Subcutaneous abdominal adipose tissue (tissue), 5 donors: Measurements from ENCODE around the gene GOSR2.

Source experiments
- H3K27ac ChIP-seq: one replicate; pipeline ENCODE4 v1.7.0; 2013; ENCODE audit warnings: low read depth, mild to moderate bottlenecking, inconsistent platforms, low read length, moderate library complexity
- H3K27me3 ChIP-seq, 5 donors: one replicate each; pipeline ENCODE4 v1.7.0; 2013; ENCODE audit warnings: low read length in 5 of 5, inconsistent platforms in 1 of 5; ENCODE audit not compliant: control insufficient read depth in 5 of 5, insufficient read depth in 4 of 5
- H3K36me3 ChIP-seq, 5 donors: one replicate each; pipeline ENCODE4 v1.7.0; 2013; ENCODE audit warnings: low read length in 5 of 5; ENCODE audit not compliant: control insufficient read depth in 5 of 5, insufficient read depth in 5 of 5
- H3K4me1 ChIP-seq, 5 donors: one replicate each; pipeline ENCODE4 v1.7.0; 2013; ENCODE audit warnings: low read length in 5 of 5, mild to moderate bottlenecking in 3 of 5, moderate library complexity in 1 of 5; ENCODE audit not compliant: control insufficient read depth in 5 of 5, insufficient read depth in 5 of 5
- H3K4me3 ChIP-seq, 5 donors: one replicate each; pipeline ENCODE4 v1.7.0; 2013; ENCODE audit warnings: low read length in 5 of 5, low read depth in 1 of 5
- H3K9ac ChIP-seq, 5 donors: one replicate each; pipeline ENCODE4 v1.7.0; 2013; ENCODE audit warnings: low read length in 5 of 5, mild to moderate bottlenecking in 4 of 5, moderate library complexity in 3 of 5
- H3K9me3 ChIP-seq, 5 donors: one replicate each; pipeline ENCODE4 v1.7.0; 2013; ENCODE audit warnings: low read length in 5 of 5; ENCODE audit not compliant: control insufficient read depth in 5 of 5
- donor health status: healthy.
- donor health status: healthy.
- donor health status: healthy.
- donor health status: healthy.
- donor health status: healthy.

Gene GOSR2

GRCh38 chr17:46942441-46943217 lies 19.7 kb downstream of the GOSR2 start:
- peak overlapping the region in 1 of 5 donors; percentile 8 for H3K9ac ChIP-seq
- H3K27ac ChIP-seq, result no peak overlapping the region
- H3K36me3 ChIP-seq, result peaks cover 4 to 37% (median 32%) of the 10 kb centered on the region in 5 donors
- H3K9me3 ChIP-seq, result no peaks in the 10 kb centered on the region
- H3K4me1 ChIP-seq, result peaks cover 3 to 22% (median 18%) of the 10 kb centered on the region in 5 donors
- H3K4me3 ChIP-seq, result no peak overlapping the region
- peaks cover 0 to 7% (median 0%) of the 10 kb centered on the region in 5 donors for H3K27me3 ChIP-seq

GRCh38 chr17:46943218-46943500 lies 20.2 kb downstream of the GOSR2 start:
- H3K36me3 ChIP-seq, result peaks cover 4 to 32% (median 30%) of the 10 kb centered on the region in 5 donors
- no peak overlapping the region for H3K27ac ChIP-seq
- H3K9ac ChIP-seq, result no peak overlapping the region
- no peak overlapping the region for H3K4me3 ChIP-seq
- peaks cover 3 to 22% (median 18%) of the 10 kb centered on the region in 5 donors for H3K4me1 ChIP-seq
- no peaks in the 10 kb centered on the region for H3K9me3 ChIP-seq
- H3K27me3 ChIP-seq, result peaks cover 0 to 7% (median 0%) of the 10 kb centered on the region in 5 donors

- Histone ChIP-seq H3K4me1 (peaks cover 3 to 22% (median 18%) of the 10 kb centered on the region in 5 donors), H3K27ac (no peak overlapping the region), H3K9me3 (no peaks in the 10 kb centered on the region), H3K36me3 (peaks cover 4 to 27% (median 25%) of the 10 kb centered on the region in 5 donors), H3K27me3 (peaks cover 0 to 7% (median under 1%) of the 10 kb centered on the region in 5 donors), H3K4me3 (no peak overlapping the region), H3K9ac (peak overlapping the region in 1 of 5 donors; percentile 31)
These were observed 20.8 kb downstream of the GOSR2 start for GRCh38 chr17:46943501-46944393.

GRCh38 chr17:46944931-46945330 lies 22.0 kb downstream of the GOSR2 start:
- H3K4me3 ChIP-seq, result no peak overlapping the region
- peaks cover 0 to 22% (median 18%) of the 10 kb centered on the region in 5 donors for H3K4me1 ChIP-seq
- peaks cover 0 to 10% (median 8%) of the 10 kb centered on the region in 5 donors for H3K27me3 ChIP-seq
- no peaks in the 10 kb centered on the region for H3K9me3 ChIP-seq
- no peak overlapping the region for H3K27ac ChIP-seq
- H3K36me3 ChIP-seq, result peaks cover under 1 to 25% (median 15%) of the 10 kb centered on the region in 5 donors
- H3K9ac ChIP-seq, result no peak overlapping the region

GRCh38 chr17:46947216-46947615 lies 24.3 kb downstream of the GOSR2 start:
- H3K36me3 ChIP-seq, result peaks cover 0 to 16% (median 8%) of the 10 kb centered on the region in 5 donors
- peaks cover 0 to 22% (median 18%) of the 10 kb centered on the region in 5 donors for H3K4me1 ChIP-seq
- no peak overlapping the region for H3K27ac ChIP-seq
- H3K9ac ChIP-seq, result no peak overlapping the region
- H3K27me3 ChIP-seq, result peaks cover 0 to 19% (median 17%) of the 10 kb centered on the region in 5 donors
- no peak overlapping the region for H3K4me3 ChIP-seq
- H3K9me3 ChIP-seq, result no peaks in the 10 kb centered on the region

- Histone ChIP-seq H3K36me3 (peaks cover 0 to 16% (median 8%) of the 10 kb centered on the region in 5 donors), H3K27me3 (peaks cover 0 to 20% (median 17%) of the 10 kb centered on the region in 5 donors), H3K27ac (no peak overlapping the region), H3K9me3 (no peaks in the 10 kb centered on the region), H3K9ac (no peak overlapping the region), H3K4me3 (no peak overlapping the region), H3K4me1 (peaks cover 0 to 12% (median 8%) of the 10 kb centered on the region in 5 donors)
These were observed 25.6 kb downstream of the GOSR2 start for GRCh38 chr17:46948544-46948943.

GRCh38 chr17:46949291-46950174 lies 26.6 kb downstream of the GOSR2 start:
- Histone ChIP-seq H3K4me1 (peaks cover 0 to 4% (median 0%) of the 10 kb centered on the region in 5 donors), H3K36me3 (peaks cover 0 to 16% (median 8%) of the 10 kb centered on the region in 5 donors), H3K4me3 (no peak overlapping the region), H3K9ac (no peak overlapping the region), H3K27ac (no peak overlapping the region), H3K27me3 (peaks cover 0 to 20% (median 17%) of the 10 kb centered on the region in 5 donors), H3K9me3 (no peaks in the 10 kb centered on the region)

GRCh38 chr17:46950342-46950996 lies 27.5 kb downstream of the GOSR2 start:
- H3K27ac ChIP-seq, result no peak overlapping the region
- peaks cover 0 to 16% (median 8%) of the 10 kb centered on the region in 5 donors for H3K36me3 ChIP-seq
- H3K9me3 ChIP-seq, result no peaks in the 10 kb centered on the region
- no peak overlapping the region for H3K4me3 ChIP-seq
- H3K27me3 ChIP-seq, result peaks cover 0 to 20% (median 17%) of the 10 kb centered on the region in 5 donors
- H3K4me1 ChIP-seq, result no peaks in the 10 kb centered on the region
- H3K9ac ChIP-seq, result no peak overlapping the region

- Histone ChIP-seq H3K27me3 (peaks cover 0 to 20% (median 17%) of the 10 kb centered on the region in 5 donors), H3K9ac (no peak overlapping the region), H3K36me3 (peaks cover 0 to 16% (median 8%) of the 10 kb centered on the region in 5 donors), H3K4me1 (no peaks in the 10 kb centered on the region), H3K4me3 (no peak overlapping the region), H3K9me3 (no peaks in the 10 kb centered on the region), H3K27ac (no peak overlapping the region)
These were observed 28.1 kb downstream of the GOSR2 start for GRCh38 chr17:46950997-46951621.
